CD4-positive, alpha-beta T cell (primary cell): ENCODE data around the gene NMT2. TPM values are rescaled to one million over a fixed set of nuclear protein-coding genes. Genes with fewer than 3 reads are reported as not detected.

Experiments used
- ATAC-seq: fragments of 200-7000 bp; cut with Tn5 transposase; one replicate; pipeline ENCODE4 v1.10.0; 2022; ENCODE audit warnings: mild to moderate bottlenecking; ENCODE audit not compliant: poor library complexity
- CTCF ChIA-PET: fragments of 350-600 bp; sonication (Branson Sonifier 250); formaldehyde crosslinking; loops from one replicate; lab custom pipeline; 2021; ENCODE audit warnings: antibody characterized with exemption, inconsistent platforms; lab: Charles Lee
- POLR2A ChIA-PET: fragments of 350-600 bp; sonication (Branson Sonifier 250); formaldehyde crosslinking; loops from one replicate; lab custom pipeline; 2021; ENCODE audit warnings: antibody characterized with exemption, inconsistent platforms; lab: Charles Lee
- DNase-seq, 14 experiments: peaks; one replicate each; pipeline ENCODE4 v3.0.0-alpha.2; 2013 to 2020; ENCODE audit warnings: mixed read lengths in 2 of 14
- H3K27ac ChIP-seq, 2 donors: one replicate each; pipeline versions ENCODE4 v1.5.1 to v1.7.0; 2013; ENCODE audit warnings: low read length in 2 of 2, low read depth in 1 of 2, mild to moderate bottlenecking in 1 of 2
- H3K27me3 ChIP-seq, 2 experiments: 1 replicate in 1 of 2; 2 replicates in 1 of 2; pipeline versions ENCODE4 v1.6.1 to v1.7.0; 2013; ENCODE audit warnings: low read length in 2 of 2, control low read depth in 1 of 2, mild to moderate bottlenecking in 1 of 2, moderate library complexity in 1 of 2; ENCODE audit not compliant: insufficient read depth in 2 of 2, control insufficient read depth in 1 of 2
- H3K36me3 ChIP-seq: one replicate; pipeline ENCODE4 v1.6.1; 2013; ENCODE audit warnings: low read length, control low read depth; ENCODE audit not compliant: insufficient read depth
- H3K4me1 ChIP-seq: one replicate; pipeline ENCODE4 v1.6.1; 2013; ENCODE audit warnings: low read length, control low read depth; ENCODE audit not compliant: insufficient read depth
- H3K4me3 ChIP-seq: one replicate; pipeline ENCODE4 v1.5.1; 2013; ENCODE audit warnings: mild to moderate bottlenecking, low read length, moderate library complexity
- H3K9me3 ChIP-seq, 2 experiments: 1 replicate in 1 of 2; 2 replicates in 1 of 2; pipeline versions ENCODE4 v1.6.1 to v1.7.0; 2013; ENCODE audit warnings: low read length in 2 of 2, mild to moderate bottlenecking in 2 of 2, control low read depth in 1 of 2, moderate library complexity in 1 of 2; ENCODE audit not compliant: control insufficient read depth in 1 of 2, insufficient read depth in 1 of 2
- H3K27ac Mint-ChIP-seq: one replicate; pipeline ENCODE4 v1.8.0; 2020; ENCODE audit warnings: mixed read lengths
- H3K27me3 Mint-ChIP-seq: one replicate; pipeline ENCODE4 v1.8.0; 2021; ENCODE audit warnings: mixed read lengths
- H3K36me3 Mint-ChIP-seq: one replicate; pipeline ENCODE4 v1.8.0; 2021; ENCODE audit warnings: low read depth, mixed read lengths
- H3K4me1 Mint-ChIP-seq: one replicate; pipeline ENCODE4 v1.8.0; 2021; ENCODE audit warnings: low read depth, mixed read lengths
- H3K4me3 Mint-ChIP-seq: one replicate; pipeline ENCODE4 v1.8.0; 2020; ENCODE audit warnings: mild to moderate bottlenecking, mixed read lengths
- H3K9me3 Mint-ChIP-seq: one replicate; pipeline ENCODE4 v1.8.0; 2020; ENCODE audit warnings: mixed read lengths
- intact Hi-C, 2 experiments: fragments of 100-400 bp; cut with DNase I in 1 of 2; cut with micrococcal nuclease in 1 of 2; formaldehyde crosslinking; loops; one replicate each; pipeline versions ENCODE4 v1.15.1 to v1.9.0; 2023 to 2025; cut with DNase I, micrococcal nuclease
- polyA plus RNA-seq, 2 donors: library from polyadenylated mRNA; unstranded; fragments of 120-200 nt; gene quantifications; one replicate each; pipeline ENCODE4 v1.2.1, GENCODE V29; 2013
- total RNA-seq, 174 experiments: library from RNA in 2 of 174; stranded (reverse) in 2 of 174; gene quantifications; one replicate each; pipeline ENCODE4 v1.2.3 and lab custom pipeline; 2021 to 2026
- TF ChIP-seq, protein P1 (sequence below): fragments of 200-600 bp; IDR thresholded peaks from one replicate; pipeline ENCODE4 v1.8.0; 2022; ENCODE audit warnings: antibody characterized with exemption, mild to moderate bottlenecking

The NMT2 gene
- 10 to 100 TPM; 23.4 to 28.1 TPM for total RNA-seq
- polyA plus RNA-seq (2013, experiment 1 of 2), result 33.9 TPM
- 42.3 TPM for polyA plus RNA-seq (2013, experiment 2 of 2)
- 4.6 to 227 (median 48.9) reads per million in 172 experiments for total RNA-seq (lab: John Stamatoyannopoulos, UW)

DNA sequence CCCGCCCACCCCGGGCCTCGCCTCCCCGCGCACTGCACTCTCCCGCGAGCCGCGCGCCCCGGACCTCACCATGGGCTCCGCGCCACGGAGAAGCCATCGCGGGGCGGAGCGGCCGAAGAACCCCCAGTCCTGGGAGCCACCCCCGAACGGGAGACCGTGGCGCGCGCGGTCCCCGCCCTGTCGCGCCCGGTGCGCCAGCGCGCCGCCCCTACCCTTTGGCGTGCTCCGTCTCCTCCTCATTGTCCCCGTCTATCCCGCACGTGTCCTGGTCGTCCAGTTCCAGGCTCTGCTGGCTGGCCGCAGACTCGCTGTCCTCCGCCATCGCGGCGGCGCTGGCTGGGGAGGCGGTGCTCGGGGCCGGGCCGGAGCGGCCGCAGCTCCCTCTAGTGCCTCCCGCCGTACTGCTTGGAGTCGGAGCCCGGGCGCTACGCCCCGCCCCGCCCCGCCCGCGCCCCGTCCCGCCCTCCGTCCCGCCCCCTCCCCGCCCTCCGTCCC is at the start of gene NMT2:
NMT2 (minus strand) TSS at position 403 of the 495 bp plus-strand sequence; CDS start at position 322, 81 bp downstream.
- H3K27ac Mint-ChIP-seq, result peak within 1 kb of the TSS; percentile 94
- intact Hi-C loops, result loop anchor here (1.0 to 10.0 kb wide), 7 partner anchors 20 to 1824 kb away; partner anchors contain the start of genes FAM171A1 (in 1 of the 2), MEIG1 (in 1 of the 2), PTER (in 1 of the 2) and RPP38 (in 1 of the 2)
- peaks cover 76% of the 10 kb centered on the region for H3K4me1 Mint-ChIP-seq
- CTCF ChIA-PET, result interaction anchor here (0.5 to 2.1 kb wide), 7 partner anchors 13 to 196 kb away, joined by 3 to 9 read pairs (median 4); partner anchors contain the start of gene RPP38
- peaks cover 16% of the 10 kb centered on the region for H3K36me3 Mint-ChIP-seq
- ATAC-seq (peak; percentile 68), DNase-seq (peak in 1 of 14 experiments; percentile 92)
- H3K9me3 ChIP-seq, result no peaks in the 10 kb centered on the region
- H3K27me3 Mint-ChIP-seq, result no peaks in the 10 kb centered on the region
- H3K4me3 ChIP-seq, result peak within 1 kb of the TSS; percentile 82
- TF ChIP-seq, protein P1, sequence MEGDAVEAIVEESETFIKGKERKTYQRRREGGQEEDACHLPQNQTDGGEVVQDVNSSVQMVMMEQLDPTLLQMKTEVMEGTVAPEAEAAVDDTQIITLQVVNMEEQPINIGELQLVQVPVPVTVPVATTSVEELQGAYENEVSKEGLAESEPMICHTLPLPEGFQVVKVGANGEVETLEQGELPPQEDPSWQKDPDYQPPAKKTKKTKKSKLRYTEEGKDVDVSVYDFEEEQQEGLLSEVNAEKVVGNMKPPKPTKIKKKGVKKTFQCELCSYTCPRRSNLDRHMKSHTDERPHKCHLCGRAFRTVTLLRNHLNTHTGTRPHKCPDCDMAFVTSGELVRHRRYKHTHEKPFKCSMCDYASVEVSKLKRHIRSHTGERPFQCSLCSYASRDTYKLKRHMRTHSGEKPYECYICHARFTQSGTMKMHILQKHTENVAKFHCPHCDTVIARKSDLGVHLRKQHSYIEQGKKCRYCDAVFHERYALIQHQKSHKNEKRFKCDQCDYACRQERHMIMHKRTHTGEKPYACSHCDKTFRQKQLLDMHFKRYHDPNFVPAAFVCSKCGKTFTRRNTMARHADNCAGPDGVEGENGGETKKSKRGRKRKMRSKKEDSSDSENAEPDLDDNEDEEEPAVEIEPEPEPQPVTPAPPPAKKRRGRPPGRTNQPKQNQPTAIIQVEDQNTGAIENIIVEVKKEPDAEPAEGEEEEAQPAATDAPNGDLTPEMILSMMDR, result peak; percentile 22
- POLR2A ChIA-PET, result interaction anchor here (0.6 to 3.7 kb wide), 17 partner anchors 15 to 86 kb away, joined by 3 to 40 read pairs (median 4); no protein-coding TSS in a partner anchor
- H3K4me1 ChIP-seq, result peaks cover 49% of the 10 kb centered on the region
- no peaks in the 10 kb centered on the region for H3K36me3 ChIP-seq
- peak within 1 kb of the TSS; percentile 50 to 56 for H3K27ac ChIP-seq
- no peaks in the 10 kb centered on the region for H3K9me3 Mint-ChIP-seq
- peak within 1 kb of the TSS; percentile 99 for H3K4me3 Mint-ChIP-seq
- no peaks in the 10 kb centered on the region for H3K27me3 ChIP-seq

DNA sequence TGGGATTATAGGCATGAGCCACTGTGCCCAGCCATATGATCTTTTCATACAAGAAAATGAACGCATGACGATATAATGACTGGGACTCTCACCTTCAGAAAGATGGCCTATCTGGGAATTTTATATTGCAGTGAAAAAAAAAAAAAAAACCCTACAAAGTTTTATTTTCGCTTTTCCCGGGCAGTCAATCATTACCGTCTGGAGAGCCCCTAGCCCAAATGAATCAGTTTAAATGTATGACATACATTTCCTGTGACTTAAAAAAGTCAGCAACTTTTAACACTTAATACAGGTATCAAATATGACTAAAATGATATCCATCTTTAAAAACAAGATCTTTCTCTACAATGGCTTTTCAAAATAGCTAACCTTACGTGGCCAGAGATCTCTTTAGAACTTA is 48.2 kb upstream of the NMT2 start:
- Mint-ChIP-seq H3K27ac (no peak overlapping the region), H3K4me1 (no peaks in the 10 kb centered on the region), H3K9me3 (no peaks in the 10 kb centered on the region), H3K4me3 (no peak overlapping the region), H3K27me3 (no peaks in the 10 kb centered on the region), H3K36me3 (peaks cover 46% of the 10 kb centered on the region)
- CTCF ChIA-PET, result no interaction called here
- intact Hi-C loops, result no loop called here
- Histone ChIP-seq H3K27me3 (no peaks in the 10 kb centered on the region), H3K4me1 (no peaks in the 10 kb centered on the region), H3K27ac (no peak overlapping the region), H3K4me3 (no peak overlapping the region), H3K9me3 (peaks cover 0 to 6% of the 10 kb centered on the region in 2 experiments), H3K36me3 (peaks cover 9% of the 10 kb centered on the region)
- no peak for DNase-seq
- TF ChIP-seq, protein P1, result no peak
- no peak for ATAC-seq
- POLR2A ChIA-PET, result no interaction called here

GRCh38 chr10:15214237-15214636 is 45.7 kb upstream of the NMT2 start:
- intact Hi-C loops, result loop anchor here in 1 of 2 experiments (5.0 kb wide), 1 partner anchor 158 kb away; the partner anchor contains the start of gene FAM171A1
- Mint-ChIP-seq H3K4me1 (peaks cover 23% of the 10 kb centered on the region), H3K27me3 (no peaks in the 10 kb centered on the region), H3K4me3 (no peak overlapping the region), H3K9me3 (no peaks in the 10 kb centered on the region), H3K36me3 (peaks cover 29% of the 10 kb centered on the region), H3K27ac (no peak overlapping the region)
- no peak for DNase-seq
- ChIA-PET CTCF (no interaction called here), POLR2A (no interaction called here)
- ATAC-seq, result no peak
- Histone ChIP-seq H3K4me1 (peaks cover 22% of the 10 kb centered on the region), H3K36me3 (peaks cover 9% of the 10 kb centered on the region), H3K27ac (no peak overlapping the region), H3K27me3 (no peaks in the 10 kb centered on the region), H3K4me3 (no peak overlapping the region), H3K9me3 (peaks cover 0 to 6% of the 10 kb centered on the region in 2 experiments)
- TF ChIP-seq, protein P1, result no peak
